HG03175 (cell line): ENCODE data around the gene OR51B4.
"Not testable (repeated sequence)": the region's sequence is repeated elsewhere in the genome, so short reads cannot be mapped to it uniquely, and the experiment has no call there.

Experiments used
- ATAC-seq: cut with Tn5 transposase; IDR thresholded peaks from one replicate; pipeline ENCODE4 v1.9.1; 2021; ENCODE audit warnings: mild to moderate bottlenecking, moderate library complexity; ENCODE audit not compliant: unreplicated experiment

The OR51B4 gene

GRCh38 chr11:5297721-5298323, 3.9 kb downstream of the OR51B4 start:
- ATAC-seq, result no peak

- not testable (repeated sequence) for ATAC-seq
Measured at GRCh38 chr11:5294342-5294995, 7.3 kb downstream of the OR51B4 start.

- ATAC-seq, result no peak
Measured at GRCh38 chr11:5293028-5293427, 8.7 kb downstream of the OR51B4 start.

GRCh38 chr11:5291207-5291838, 10.4 kb downstream of the OR51B4 start:
- peak; percentile 93 for ATAC-seq

GRCh38 chr11:5290106-5290505, 11.6 kb downstream of the OR51B4 start:
- ATAC-seq, result no peak

GRCh38 chr11:5289696-5290095, 12.1 kb downstream of the OR51B4 start:
- no peak for ATAC-seq

GRCh38 chr11:5288906-5289550, 12.7 kb downstream of the OR51B4 start:
- ATAC-seq, result no peak

GRCh38 chr11:5288108-5288905, 13.4 kb downstream of the OR51B4 start:
- no peak for ATAC-seq

- ATAC-seq, result no peak
Measured at GRCh38 chr11:5286901-5287300, 14.8 kb downstream of the OR51B4 start.

GRCh38 chr11:5286351-5286750, 15.4 kb downstream of the OR51B4 start:
- no peak for ATAC-seq

GRCh38 chr11:5285703-5286340, 15.9 kb downstream of the OR51B4 start:
- ATAC-seq, result no peak

GRCh38 chr11:5284637-5285036, 17.1 kb downstream of the OR51B4 start:
- no peak for ATAC-seq

- no peak for ATAC-seq
Measured at GRCh38 chr11:5283882-5284281, 17.9 kb downstream of the OR51B4 start.

- no peak for ATAC-seq
Measured at GRCh38 chr11:5283086-5283485, 18.7 kb downstream of the OR51B4 start.

GRCh38 chr11:5282628-5283027, 19.1 kb downstream of the OR51B4 start:
- no peak for ATAC-seq

- ATAC-seq, result no peak
Measured at GRCh38 chr11:5281596-5281995, 20.1 kb downstream of the OR51B4 start.

- ATAC-seq, result peak; percentile 95
Measured at GRCh38 chr11:5280582-5281102, 21.1 kb downstream of the OR51B4 start.

- no peak for ATAC-seq
Measured at GRCh38 chr11:5279471-5280090, 22.2 kb downstream of the OR51B4 start.

- ATAC-seq, result peak; percentile 48
Measured at GRCh38 chr11:5277807-5278382, 23.9 kb downstream of the OR51B4 start.
